Body of pancreas (tissue), 4 donors: Measurements from ENCODE around the gene SH3BP4.

Experiments
- POLR2A ChIP-seq, 3 donors: fragments of 450-650 bp; IDR thresholded peaks; one replicate each; pipeline ENCODE4 v1.6.1; 2016; ENCODE audit warnings: antibody characterized with exemption in 3 of 3, mild to moderate bottlenecking in 2 of 3
- TF ChIP-seq, protein P1 (sequence below), 7 experiments: fragments of 450-650 bp in 4 of 7; fragments of 200-600 bp in 3 of 7; sonication (generic) in 3 of 7; IDR thresholded peaks; one replicate each; pipeline ENCODE4 v1.5.1; 2016 to 2019; ENCODE audit warnings: antibody characterized with exemption in 7 of 7

DNA sequence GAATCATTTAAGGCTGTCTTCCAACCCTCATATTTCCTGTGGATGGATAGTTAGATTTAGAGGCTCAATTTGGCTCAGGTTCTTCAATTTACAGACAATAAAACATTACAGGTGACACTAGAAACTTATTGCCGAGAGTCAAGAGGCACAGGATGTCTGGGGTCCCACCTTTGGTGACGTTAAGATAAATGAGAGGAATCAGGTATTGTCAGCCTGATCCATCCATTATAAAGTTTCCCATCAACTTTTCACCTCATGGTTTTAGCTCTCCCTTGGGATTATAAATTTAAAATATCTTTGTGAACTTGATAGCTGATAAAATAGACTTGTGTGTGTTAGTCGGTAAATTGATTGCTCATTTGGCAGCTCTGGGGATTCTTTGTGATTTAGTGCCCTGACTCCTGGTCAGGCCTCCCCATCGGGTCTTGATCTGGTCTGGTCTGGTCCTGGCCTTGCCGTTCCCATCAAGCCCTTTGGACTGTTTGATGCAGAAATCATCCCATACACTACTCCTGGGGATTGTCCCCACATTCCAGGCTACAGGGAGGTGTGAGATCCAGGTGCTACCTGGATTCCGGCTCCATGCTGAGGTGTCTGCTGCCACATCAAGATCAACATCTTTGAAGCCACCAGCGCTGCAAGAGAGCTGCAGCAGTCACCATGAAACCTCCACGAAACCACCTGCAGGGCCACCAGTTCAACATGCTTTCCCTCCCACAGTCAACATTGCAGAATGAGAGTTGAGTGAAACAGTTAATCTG lies 130.9 kb downstream of the SH3BP4 start:
- TF ChIP-seq, protein P1, sequence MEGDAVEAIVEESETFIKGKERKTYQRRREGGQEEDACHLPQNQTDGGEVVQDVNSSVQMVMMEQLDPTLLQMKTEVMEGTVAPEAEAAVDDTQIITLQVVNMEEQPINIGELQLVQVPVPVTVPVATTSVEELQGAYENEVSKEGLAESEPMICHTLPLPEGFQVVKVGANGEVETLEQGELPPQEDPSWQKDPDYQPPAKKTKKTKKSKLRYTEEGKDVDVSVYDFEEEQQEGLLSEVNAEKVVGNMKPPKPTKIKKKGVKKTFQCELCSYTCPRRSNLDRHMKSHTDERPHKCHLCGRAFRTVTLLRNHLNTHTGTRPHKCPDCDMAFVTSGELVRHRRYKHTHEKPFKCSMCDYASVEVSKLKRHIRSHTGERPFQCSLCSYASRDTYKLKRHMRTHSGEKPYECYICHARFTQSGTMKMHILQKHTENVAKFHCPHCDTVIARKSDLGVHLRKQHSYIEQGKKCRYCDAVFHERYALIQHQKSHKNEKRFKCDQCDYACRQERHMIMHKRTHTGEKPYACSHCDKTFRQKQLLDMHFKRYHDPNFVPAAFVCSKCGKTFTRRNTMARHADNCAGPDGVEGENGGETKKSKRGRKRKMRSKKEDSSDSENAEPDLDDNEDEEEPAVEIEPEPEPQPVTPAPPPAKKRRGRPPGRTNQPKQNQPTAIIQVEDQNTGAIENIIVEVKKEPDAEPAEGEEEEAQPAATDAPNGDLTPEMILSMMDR (IDR thresholded peaks at IDR 0.05) = no peak
- TF ChIP-seq POLR2A (IDR thresholded peaks at IDR 0.05) = no peak
